ENCODE data around the gene TEAD1.

GRCh38 chr11:12715131-12715530, 40.9 kb downstream of the TEAD1 start:
- TF ChIP-seq CTCF (IDR thresholded peaks at IDR 0.05) (no peak), POLR2AphosphoS5 (IDR thresholded peaks at IDR 0.05) (no peak), POLR2A (IDR thresholded peaks at IDR 0.05) (no peak), EP300 (IDR thresholded peaks at IDR 0.05; ENCODE audit: low read depth) (no peak)
